ENCODE results near the gene SERPINE2. TPM values are rescaled to one million over a fixed set of nuclear protein-coding genes. Genes with fewer than 3 reads are reported as not detected.

The SERPINE2 gene
- total and polyA plus RNA-seq, 7 donors: 2.1 to 20.8 (median 2.7) TPM

- no peak overlapping the region for H3K4me3 ChIP-seq
- TF ChIP-seq, protein P1, sequence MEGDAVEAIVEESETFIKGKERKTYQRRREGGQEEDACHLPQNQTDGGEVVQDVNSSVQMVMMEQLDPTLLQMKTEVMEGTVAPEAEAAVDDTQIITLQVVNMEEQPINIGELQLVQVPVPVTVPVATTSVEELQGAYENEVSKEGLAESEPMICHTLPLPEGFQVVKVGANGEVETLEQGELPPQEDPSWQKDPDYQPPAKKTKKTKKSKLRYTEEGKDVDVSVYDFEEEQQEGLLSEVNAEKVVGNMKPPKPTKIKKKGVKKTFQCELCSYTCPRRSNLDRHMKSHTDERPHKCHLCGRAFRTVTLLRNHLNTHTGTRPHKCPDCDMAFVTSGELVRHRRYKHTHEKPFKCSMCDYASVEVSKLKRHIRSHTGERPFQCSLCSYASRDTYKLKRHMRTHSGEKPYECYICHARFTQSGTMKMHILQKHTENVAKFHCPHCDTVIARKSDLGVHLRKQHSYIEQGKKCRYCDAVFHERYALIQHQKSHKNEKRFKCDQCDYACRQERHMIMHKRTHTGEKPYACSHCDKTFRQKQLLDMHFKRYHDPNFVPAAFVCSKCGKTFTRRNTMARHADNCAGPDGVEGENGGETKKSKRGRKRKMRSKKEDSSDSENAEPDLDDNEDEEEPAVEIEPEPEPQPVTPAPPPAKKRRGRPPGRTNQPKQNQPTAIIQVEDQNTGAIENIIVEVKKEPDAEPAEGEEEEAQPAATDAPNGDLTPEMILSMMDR (IDR thresholded peaks at IDR 0.05): no peak
- peaks cover 8% of the 10 kb centered on the region for H3K4me1 ChIP-seq
- WGBS, 3 donors: 90 to 98% (median 93%) methylated on average over 3 of the region's 3 CpGs
- ATAC-seq (no peak), DNase-seq (no peak)
- no peak overlapping the region for H3K27ac ChIP-seq
- no peaks in the 10 kb centered on the region for H3K9me3 ChIP-seq
- H3K27me3 ChIP-seq (ENCODE audit: insufficient read depth in 3 of 3, low read length in 2 of 3): no peaks in the 10 kb centered on the region
- intact Hi-C loops (cut with DNase I): no loop called here
- H3K36me3 ChIP-seq (ENCODE audit: insufficient read depth in 1 of 2, low read depth in 1 of 2): no peaks in the 10 kb centered on the region
These were observed 45.3 kb upstream of the SERPINE2 start for GRCh38 chr2:224084266-224084892.

GRCh38 chr2:224083638-224084037 is 44.6 kb upstream of the SERPINE2 start:
- H3K27ac ChIP-seq: no peak overlapping the region
- intact Hi-C loops (cut with DNase I): no loop called here

DNA sequence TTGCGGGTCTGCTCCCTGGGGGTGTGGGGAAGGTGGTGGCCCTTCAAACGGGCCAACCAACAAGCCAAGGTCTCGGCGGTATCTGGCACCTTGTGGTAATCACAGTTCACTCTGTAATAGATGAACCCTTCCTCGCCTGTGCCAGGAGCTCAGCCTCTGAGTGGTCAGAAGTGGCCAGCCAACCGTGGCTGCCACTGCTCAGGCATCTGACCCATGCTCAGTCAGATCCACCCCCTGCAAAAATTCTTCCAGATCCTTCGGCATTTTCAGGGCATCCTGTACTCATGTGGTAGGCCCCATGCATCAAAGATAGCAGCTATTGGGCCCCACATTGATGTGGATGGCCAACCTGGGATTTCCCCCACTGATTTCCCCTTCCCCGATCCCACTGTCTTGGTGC is 39.6 kb upstream of the SERPINE2 start:
- DNase-seq: no peak
- TF ChIP-seq, protein P1 (IDR thresholded peaks at IDR 0.05): no peak
- Histone ChIP-seq H3K4me3 (no peak overlapping the region), H3K27ac (no peak overlapping the region), H3K9me3 (no peaks in the 10 kb centered on the region), H3K4me1 (no peaks in the 10 kb centered on the region), H3K36me3 (ENCODE audit: insufficient read depth in 1 of 2, low read depth in 1 of 2) (no peaks in the 10 kb centered on the region), H3K27me3 (ENCODE audit: insufficient read depth in 3 of 3, low read length in 2 of 3) (no peaks in the 10 kb centered on the region)
- 88 to 92% (median 92%) methylated on average over 8 of the region's 8 CpGs for WGBS, 3 donors
- no peak for ATAC-seq
- intact Hi-C loops (cut with DNase I): no loop called here

More at GRCh38 chr2:224083638-224084037, 44.6 kb upstream of the SERPINE2 start:
- DNase-seq: no peak
- ATAC-seq: no peak
- Histone ChIP-seq H3K36me3 (ENCODE audit: insufficient read depth in 1 of 2, low read depth in 1 of 2) (no peaks in the 10 kb centered on the region), H3K27me3 (ENCODE audit: insufficient read depth in 3 of 3, low read length in 2 of 3) (no peaks in the 10 kb centered on the region), H3K9me3 (no peaks in the 10 kb centered on the region), H3K4me1 (peaks cover 8% of the 10 kb centered on the region), H3K4me3 (no peak overlapping the region)
- TF ChIP-seq, protein P1 (IDR thresholded peaks at IDR 0.05): no peak
- 92 to 95% (median 93%) methylated on average over 2 of the region's 2 CpGs for WGBS, 3 donors

DNA sequence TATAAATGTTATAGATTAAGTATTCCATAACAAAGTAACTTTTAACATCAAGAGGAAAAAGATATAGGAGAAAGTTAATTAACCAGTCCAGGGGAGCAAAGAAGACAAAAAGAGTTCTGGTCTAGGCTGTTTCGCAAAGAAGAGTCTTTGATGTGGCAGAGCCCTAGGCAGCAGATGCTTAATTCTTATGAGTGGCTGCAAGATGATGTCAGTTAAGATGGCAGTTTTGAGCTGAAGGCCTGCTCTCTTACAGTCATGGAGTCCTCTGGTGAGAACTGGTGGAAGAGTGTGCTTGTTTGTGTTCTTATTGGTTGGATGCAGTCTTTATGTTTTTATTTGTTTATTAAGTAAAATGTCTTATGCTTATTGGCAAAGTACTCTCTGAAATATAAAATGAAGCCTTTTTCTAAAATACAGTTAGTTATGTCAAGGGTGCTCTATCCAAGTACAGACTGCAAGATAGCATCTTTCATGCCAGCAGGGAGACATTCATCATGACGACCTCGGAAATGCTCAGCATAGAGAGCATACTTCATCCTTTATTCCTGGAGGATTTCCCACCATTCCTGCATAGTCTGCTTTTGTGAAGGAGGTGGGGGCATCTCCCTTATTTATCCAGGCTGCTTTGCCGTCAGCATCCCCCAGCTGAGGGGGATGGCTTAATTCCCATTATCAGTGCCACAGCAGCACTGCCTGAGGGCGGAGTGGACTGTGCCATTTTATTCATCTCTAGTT is 38.9 kb upstream of the SERPINE2 start:
- intact Hi-C loops (cut with DNase I): no loop called here
- H3K4me3 ChIP-seq: no peak overlapping the region
- no peaks in the 10 kb centered on the region for H3K27me3 ChIP-seq (ENCODE audit: insufficient read depth in 3 of 3, low read length in 2 of 3)
- 78 to 82% (median 80%) methylated on average over 5 of the region's 5 CpGs for WGBS, 3 donors
- no peaks in the 10 kb centered on the region for H3K9me3 ChIP-seq
- no peak for DNase-seq
- H3K4me1 ChIP-seq: no peaks in the 10 kb centered on the region
- TF ChIP-seq, protein P1 (IDR thresholded peaks at IDR 0.05): no peak
- H3K27ac ChIP-seq: no peak overlapping the region
- ATAC-seq: no peak
- H3K36me3 ChIP-seq (ENCODE audit: insufficient read depth in 1 of 2, low read depth in 1 of 2): no peaks in the 10 kb centered on the region

Data from psoas muscle (tissue), 8 donors.